NCI-H345 treated with DMSO at 0.1 percent for 48 hours (cell line): Measurements from ENCODE around the gene GPR146.

Experiments
- DNase-seq: peaks from one replicate; lab custom pipeline; 2025; ENCODE audit not compliant: unreplicated experiment; lab: John Stamatoyannopoulos, UW

Gene GPR146

DNA sequence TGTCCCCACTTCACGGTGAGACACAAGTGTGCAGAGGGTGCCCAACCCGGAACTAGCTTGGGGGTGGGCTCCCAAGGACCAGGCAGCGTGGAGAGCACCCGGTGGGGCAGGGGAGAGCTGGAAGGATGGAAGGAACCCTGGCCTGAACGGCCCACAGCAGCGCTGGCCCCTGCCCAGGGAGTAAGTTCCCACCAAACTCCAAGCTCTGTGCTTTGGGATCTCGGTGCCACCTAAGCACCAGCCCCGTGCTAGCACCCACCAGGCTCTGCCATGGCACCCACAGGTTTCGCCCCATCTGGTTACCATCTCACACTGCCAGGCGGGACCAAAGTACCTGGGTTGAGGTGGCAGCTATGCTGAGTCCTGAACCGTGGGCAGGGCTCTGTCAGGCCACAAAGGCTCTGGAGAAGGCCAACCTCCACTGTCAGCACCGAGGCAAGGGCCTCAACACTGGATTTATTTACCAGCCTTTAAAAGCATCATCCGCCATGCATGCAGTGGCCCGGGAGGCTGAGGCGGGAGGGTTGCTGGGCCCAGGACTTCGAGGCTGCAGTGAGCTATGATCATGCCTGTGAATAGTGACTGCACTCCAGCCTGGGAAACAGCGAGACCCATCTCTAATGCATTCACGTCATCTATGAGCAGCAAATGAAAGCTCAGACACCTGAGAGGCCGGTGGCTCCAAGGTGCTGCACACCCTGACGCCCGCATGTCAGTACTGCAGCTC, 59.6 kb downstream of the GPR146 start:
- DNase-seq = no peak

DNA sequence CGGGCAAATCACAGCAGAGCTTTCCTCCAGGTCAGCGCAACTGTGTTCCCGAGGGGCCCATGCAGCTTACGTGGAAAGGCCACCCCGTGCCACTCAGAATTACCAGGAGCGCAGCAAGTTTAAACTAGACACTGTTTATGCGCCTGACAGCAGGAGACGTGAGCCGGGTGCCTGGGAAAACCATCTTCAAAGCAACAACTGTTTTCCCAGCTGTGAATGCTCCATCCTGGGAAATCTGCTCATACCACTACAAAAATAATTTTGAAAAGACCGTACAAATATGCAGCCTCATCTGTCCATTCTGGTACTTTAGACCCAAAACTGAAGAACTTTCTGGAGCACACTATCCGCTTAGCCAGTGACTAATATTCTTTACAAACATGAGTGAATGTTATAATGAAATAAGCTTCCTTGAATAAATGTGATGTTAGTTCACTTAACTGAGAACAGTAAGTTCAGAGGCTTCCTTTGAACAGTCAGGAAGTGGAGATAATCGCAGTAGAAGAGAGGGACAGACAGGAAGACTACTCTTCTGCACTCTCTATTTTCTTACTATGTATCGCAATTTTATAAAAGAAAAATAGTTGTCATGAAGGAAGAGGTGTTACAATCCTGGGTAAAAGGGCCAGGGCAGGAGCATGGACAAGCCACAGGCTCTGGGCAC, 60.3 kb downstream of the GPR146 start:
- DNase-seq = no peak

GRCh38 chr7:1105189-1105588, 60.8 kb downstream of the GPR146 start:
- no peak for DNase-seq

GRCh38 chr7:1106063-1106792, 61.9 kb downstream of the GPR146 start:
- no peak for DNase-seq

DNA sequence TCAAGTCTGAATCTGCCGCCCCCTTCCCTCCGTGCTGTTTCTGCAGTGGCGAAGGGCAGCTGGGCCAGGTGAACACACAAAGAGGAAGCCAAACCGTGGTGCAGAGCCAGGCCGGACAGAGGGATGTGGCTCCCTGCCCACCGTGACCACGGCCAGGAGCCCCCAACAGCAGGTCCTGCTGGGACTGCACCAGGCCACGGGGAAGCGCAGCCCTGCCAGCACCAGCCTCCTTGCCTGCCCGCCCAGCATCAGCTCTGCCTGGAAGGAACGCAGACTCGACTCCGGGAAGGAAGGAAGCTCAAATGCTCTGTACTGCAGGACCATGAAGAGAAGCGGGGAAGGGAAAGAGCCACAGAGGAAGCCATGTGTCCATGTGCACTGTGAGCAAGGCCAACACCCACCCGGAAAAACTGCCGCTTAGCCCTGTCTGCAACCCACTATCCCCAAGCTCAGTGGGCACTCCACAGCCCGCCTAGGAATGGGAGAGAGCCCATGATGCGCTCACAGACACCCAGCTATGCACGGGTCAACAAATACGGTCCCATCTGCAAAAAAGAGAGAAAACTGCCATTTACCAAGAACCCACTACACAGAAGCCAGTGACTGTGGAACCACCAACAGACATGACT, 62.6 kb downstream of the GPR146 start:
- no peak for DNase-seq

DNA sequence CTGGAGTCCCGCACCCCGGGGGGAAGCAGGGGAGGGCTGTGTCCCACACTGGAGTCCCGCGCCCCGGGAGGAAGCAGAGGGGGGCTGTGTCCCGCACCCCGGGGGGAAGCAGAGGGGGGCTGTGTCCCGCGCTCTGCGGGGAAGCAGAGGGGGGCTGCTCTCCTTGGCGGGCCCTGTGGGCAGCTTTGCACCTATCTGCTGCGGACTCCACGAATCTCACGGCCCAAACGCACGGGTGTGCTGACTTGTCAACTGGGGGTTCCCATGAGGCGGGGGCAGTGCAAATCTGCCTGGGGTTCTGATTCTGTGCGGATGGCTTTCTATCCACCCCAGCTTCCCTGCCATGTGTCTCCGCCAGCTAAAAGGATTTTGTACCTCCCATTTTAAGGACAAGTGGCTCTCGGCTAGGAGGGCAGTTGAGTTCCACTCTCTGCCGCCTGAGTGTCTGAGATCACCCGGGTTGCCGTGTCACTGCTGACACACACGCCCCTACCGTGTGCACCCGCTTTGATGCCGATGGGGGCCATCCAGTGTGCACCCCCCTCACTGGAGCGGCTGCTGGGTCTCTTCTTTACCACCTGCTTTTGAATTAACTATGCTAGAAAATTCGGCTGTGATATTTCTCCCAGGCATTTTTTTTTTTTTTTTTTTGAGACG, 64.0 kb downstream of the GPR146 start:
- no peak for DNase-seq
